NOMO-1 treated with dmso at 0.1 percent for 144 hours (cell line): ENCODE measurements around the gene HSD11B1.

ENCODE experiments used
- DNase-seq: peaks from one replicate; lab custom pipeline; 2025; ENCODE audit not compliant: unreplicated experiment; lab: John Stamatoyannopoulos, UW

Gene HSD11B1

DNA sequence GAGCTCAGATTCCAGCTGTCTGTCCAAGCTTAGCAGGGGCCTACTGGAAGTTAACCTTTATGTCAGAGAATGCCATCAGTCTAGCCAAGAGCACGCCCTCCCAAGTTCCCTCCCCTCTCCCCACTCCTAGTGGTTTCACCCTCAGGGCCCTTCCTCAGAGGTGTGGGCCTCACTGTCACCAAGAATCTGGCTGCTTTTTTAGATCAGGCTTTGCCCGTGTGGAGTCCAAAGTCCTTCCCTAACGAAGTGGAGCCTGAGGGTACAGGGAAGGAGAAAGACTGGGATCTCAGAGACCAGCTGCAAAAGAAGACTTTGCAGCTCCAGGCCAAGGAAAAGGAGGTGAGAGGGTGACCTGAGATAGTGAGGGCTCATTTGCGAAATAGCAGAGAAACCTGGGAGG, 75.6 kb downstream of the HSD11B1 start:
- no peak for DNase-seq

DNA sequence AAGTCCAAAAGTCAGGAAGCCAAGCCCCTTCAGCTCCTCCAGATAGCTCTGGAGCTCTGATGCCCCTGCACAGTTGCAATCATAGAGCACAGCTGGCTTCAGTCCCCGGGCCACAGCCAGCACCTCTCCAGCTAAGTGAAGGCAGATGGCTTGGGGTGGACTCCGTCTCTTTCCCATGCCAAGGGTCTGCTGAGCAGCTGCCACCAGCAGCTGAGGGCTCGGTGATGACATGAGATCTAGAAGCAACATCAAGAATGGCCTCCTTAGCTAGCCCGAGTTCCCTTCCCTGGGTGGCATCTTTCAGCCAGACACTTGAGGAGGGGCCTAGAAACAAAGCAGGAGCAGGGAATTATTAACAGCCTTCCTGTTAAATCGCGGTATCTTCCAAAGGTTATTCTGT, 78.7 kb downstream of the HSD11B1 start:
- no peak for DNase-seq
